Lower leg skin (tissue), 3 donors: ENCODE data around the gene COL15A1.

Source experiments
- CTCF ChIP-seq, 3 donors: fragments of 450-650 bp; IDR thresholded peaks; one replicate each; pipeline ENCODE4 v1.5.1; 2016; ENCODE audit warnings: antibody characterized with exemption in 3 of 3, mild to moderate bottlenecking in 3 of 3, moderate library complexity in 2 of 3
- POLR2A ChIP-seq, 2 donors: fragments of 450-650 bp; IDR thresholded peaks; one replicate each; pipeline ENCODE4 v1.6.1; 2016 to 2017; ENCODE audit warnings: antibody characterized with exemption in 2 of 2, mild to moderate bottlenecking in 1 of 2, moderate library complexity in 1 of 2

- TF ChIP-seq CTCF (IDR thresholded peaks at IDR 0.05) (no peak), POLR2A (IDR thresholded peaks at IDR 0.05) (no peak)
Observed at GRCh38 chr9:99072040-99072394, 128.3 kb downstream of the COL15A1 start.
